ENCODE results near the gene FAM9A. TPM values are rescaled to one million over a fixed set of nuclear protein-coding genes. Genes with fewer than 3 reads are reported as not detected.

The FAM9A gene
- total and polyA plus RNA-seq, 2 of the 8 experiments (the other 6 are each of a cell fraction or from before 2014, with no cell fraction given), result not detected

- H2BK5ac ChIP-seq (ENCODE audit: low read depth, low read length), result no peak overlapping the region
- no peak overlapping the region for H4K8ac ChIP-seq (ENCODE audit: extremely low read depth, insufficient read depth, low read length)
- H3K4me3 ChIP-seq (ENCODE audit: extremely low read depth in 1 of 4, insufficient read depth in 2 of 4, low read depth in 3 of 4, low read length in 4 of 4), result no peak overlapping the region
- H3K4me2 ChIP-seq (ENCODE audit: insufficient read depth in 1 of 2, low read depth in 2 of 2, low read length in 2 of 2), result no peak overlapping the region
- peaks cover 0 to 5% (median 1%) of the 10 kb centered on the region in 4 experiments; a peak in 2 of 7 replicates for H3K4me1 ChIP-seq (replicated peaks in 1 of 4; ENCODE audit: control insufficient read depth in 3 of 4, insufficient read depth in 4 of 4, low read length in 3 of 4)
- H2BK20ac ChIP-seq (ENCODE audit: low read length), result no peak overlapping the region
- H3K14ac ChIP-seq (ENCODE audit: insufficient read length), result no peak overlapping the region
- DNase-seq (ENCODE audit: low read depth in 1 of 2, low spot score in 2 of 2) (no peak), FAIRE-seq (no peak)
- no peak overlapping the region for H3K56ac ChIP-seq (replicated peaks; ENCODE audit: insufficient read length, low read depth, low read length)
- no peak overlapping the region for H3K27ac ChIP-seq (ENCODE audit: low read depth, low read length)
- H2BK15ac ChIP-seq (ENCODE audit: low read length), result no peak overlapping the region
- H3K79me1 ChIP-seq (ENCODE audit: low read depth, low read length), result no peaks in the 10 kb centered on the region
- H3K4ac ChIP-seq (replicated peaks; ENCODE audit: insufficient read length, low read depth, low read length), result no peak overlapping the region
- ChIA-PET CTCF (ENCODE audit: partially characterized antibody) (no interaction called here), POLR2A (ENCODE audit: partially characterized antibody) (no interaction called here)
- no peaks in the 10 kb centered on the region for H3K36me3 ChIP-seq (ENCODE audit: control insufficient read depth in 2 of 4, insufficient read depth in 4 of 4, low read length in 3 of 4)
- no peaks in the 10 kb centered on the region for H3K9me3 ChIP-seq (ENCODE audit: insufficient read depth in 2 of 2, low read depth in 1 of 2, low read length in 1 of 2)
- 100% methylated on average over 1 of the region's 1 CpG; no CpG with 5 or more reads in 1 of the 2 experiments for WGBS, 2 experiments (ENCODE audit: extremely low coverage in 1 of 2, insufficient coverage in 1 of 2, insufficient read length in 1 of 2, insufficient replicate concordance in 2 of 2, low coverage in 1 of 2, low lambda C conversion rate in 2 of 2, missing lambda C conversion rate in 1 of 2)
- no peak overlapping the region for H2AFZ ChIP-seq (ENCODE audit: low read length)
- no peak overlapping the region for H2BK12ac ChIP-seq (ENCODE audit: low read depth, low read length)
- H2AK5ac ChIP-seq (ENCODE audit: low read depth, low read length), result no peak overlapping the region
- H4K91ac ChIP-seq (replicated peaks; ENCODE audit: insufficient read length, low read length), result no peak overlapping the region
- no peak overlapping the region for H3K18ac ChIP-seq (ENCODE audit: extremely low read depth, low read length)
- H4K20me1 ChIP-seq (replicated peaks in 1 of 2; ENCODE audit: control insufficient read depth in 1 of 2, insufficient read depth in 2 of 2, low read length in 2 of 2), result no peaks in the 10 kb centered on the region
- H2BK120ac ChIP-seq (replicated peaks; ENCODE audit: low read depth, low read length), result no peak overlapping the region
- H3K23me2 ChIP-seq (ENCODE audit: low read depth, low read length), result no peaks in the 10 kb centered on the region
- no peak overlapping the region for H3K9ac ChIP-seq (replicated peaks in 1 of 4; ENCODE audit: extremely low read depth in 1 of 4, low read depth in 3 of 4, low read length in 3 of 4)
- H3K27me3 ChIP-seq (replicated peaks in 1 of 4; ENCODE audit: control insufficient read depth in 3 of 4, extremely low read depth in 1 of 4, insufficient read depth in 3 of 4, low read length in 3 of 4), result no peaks in the 10 kb centered on the region
- H3K79me2 ChIP-seq (ENCODE audit: control insufficient read depth in 1 of 2, insufficient read depth in 2 of 2, low read length in 2 of 2), result no peaks in the 10 kb centered on the region
- no peak overlapping the region for H4K5ac ChIP-seq (ENCODE audit: insufficient read length, low read depth, low read length)
- no peak overlapping the region for H3K23ac ChIP-seq (ENCODE audit: insufficient read length)
- no peak for TF ChIP-seq CHD7 (IDR thresholded peaks at IDR 0.05; ENCODE audit: insufficient replicate concordance, low read length)
These were observed 22.5 kb upstream of the FAM9A start for GRCh38 chrX:8823698-8824097.

All from H1 (cell line).